ENCODE results near the gene CA4. TPM values are rescaled to one million over a fixed set of nuclear protein-coding genes. Genes with fewer than 3 reads are reported as not detected.
"Not testable (repeated sequence)": the region's sequence is repeated elsewhere in the genome, so short reads cannot be mapped to it uniquely, and the experiment has no call there.

Gene CA4
- total RNA-seq (2014; rRNA removed; shearing (Covaris generic); ENCODE audit: low replicate concordance), result 1.9 TPM in 1 of 2 replicates, not detected in the other

DNA sequence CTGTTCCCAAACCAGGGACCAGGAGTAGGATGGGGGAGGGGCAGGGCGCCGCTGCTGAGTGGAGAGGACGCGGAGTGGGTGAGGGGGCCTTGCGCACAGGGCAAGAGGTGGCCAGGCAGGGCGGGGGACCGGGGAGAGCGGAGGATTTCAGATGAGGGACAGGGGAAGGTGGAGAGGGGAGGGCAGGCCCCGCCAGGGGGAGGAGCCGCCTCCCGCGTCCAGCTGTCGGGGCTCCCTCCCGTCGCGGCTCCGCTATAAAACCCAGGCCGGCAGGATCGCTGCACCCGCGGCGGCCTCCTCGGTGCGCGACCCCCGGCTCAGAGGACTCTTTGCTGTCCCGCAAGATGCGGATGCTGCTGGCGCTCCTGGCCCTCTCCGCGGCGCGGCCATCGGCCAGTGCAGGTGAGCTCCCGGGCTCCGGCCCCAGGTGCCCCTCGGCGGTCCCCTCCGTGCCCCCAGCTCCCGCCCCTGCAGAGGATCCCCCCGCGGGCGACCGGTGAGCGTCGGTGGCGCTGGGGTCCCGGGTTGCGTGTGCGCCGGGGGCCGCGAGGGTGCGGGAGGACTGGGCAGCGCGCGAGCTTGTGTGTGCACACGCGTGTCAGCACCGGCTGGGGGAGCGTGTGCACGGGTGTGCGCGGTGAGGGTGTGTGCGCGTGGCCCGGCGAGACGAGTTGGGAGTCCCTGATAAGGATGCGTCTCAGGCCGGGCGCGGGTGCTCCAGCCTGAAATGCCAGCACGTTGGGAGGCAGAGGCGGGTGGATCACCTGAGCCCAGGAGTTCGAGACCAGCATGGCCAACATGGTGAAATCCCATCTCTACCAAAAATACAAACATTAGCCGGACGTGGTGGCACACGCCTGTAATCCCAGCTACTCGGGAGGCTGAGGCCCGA, at the start of gene CA4:
TSS of gene CA4 (plus strand) at position 283 of the 892 bp plus-strand sequence. CDS start at position 345, 62 bp downstream.
- Histone ChIP-seq H3K9me3 (no peaks in the 10 kb centered on the region), H3K27me3 (peaks cover 7% of the 10 kb centered on the region), H3K4me3 (no peak within 1 kb of the TSS), H3K36me3 (no peaks in the 10 kb centered on the region)
- no peak for DNase-seq

DNA sequence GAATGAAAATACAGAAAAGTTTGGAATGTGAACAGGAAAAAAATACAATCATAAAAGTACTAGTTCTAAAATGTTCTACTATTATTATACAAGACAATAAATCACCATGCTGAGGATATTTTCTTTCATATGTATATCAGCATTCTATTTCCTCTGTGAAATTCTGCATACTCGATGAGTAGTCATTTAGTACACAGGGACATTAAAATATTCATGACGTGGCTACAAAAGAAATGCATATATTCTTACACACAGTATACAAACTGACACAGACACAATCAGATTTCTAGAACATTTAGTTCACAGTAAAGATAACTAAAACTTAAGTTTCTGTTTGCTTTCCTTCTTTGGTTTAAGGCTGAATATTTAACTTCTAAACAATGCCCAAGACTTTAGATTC, 49.2 kb upstream of the CA4 start:
- not testable (repeated sequence) for H3K4me3 ChIP-seq, H3K36me3 ChIP-seq, H3K9me3 ChIP-seq, DNase-seq, H3K27me3 ChIP-seq

DNA sequence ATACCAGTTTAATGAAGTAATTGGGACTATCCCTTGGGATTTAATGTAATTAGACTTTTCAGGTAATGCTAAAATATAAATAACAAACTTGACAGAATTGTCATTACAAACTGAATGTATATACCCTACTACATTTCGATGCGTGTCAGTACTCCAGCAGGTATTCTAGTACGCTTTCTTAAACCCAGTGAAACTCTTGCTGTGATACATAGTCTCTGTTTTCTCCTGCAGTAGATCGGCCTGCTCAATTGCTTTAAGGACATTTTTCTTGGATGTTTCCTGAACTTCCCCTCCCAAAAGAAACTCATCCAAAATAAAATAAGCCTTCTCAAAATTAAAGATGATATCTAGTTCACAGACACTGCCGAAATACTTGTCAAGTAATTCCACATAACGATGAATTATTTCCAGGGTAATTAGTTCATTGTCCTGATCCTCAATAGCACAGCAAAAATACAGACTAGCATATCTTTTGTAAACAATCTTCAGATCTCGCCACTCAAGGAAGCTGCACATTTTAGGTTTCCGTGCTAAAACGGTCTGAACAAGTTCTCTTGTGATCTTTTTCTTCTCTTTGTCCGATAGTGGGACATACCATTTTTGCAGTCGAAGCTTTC, 47.6 kb upstream of the CA4 start:
- peak overlapping the region; percentile 36 for H3K4me3 ChIP-seq
- not testable (repeated sequence) for H3K9me3 ChIP-seq, H3K36me3 ChIP-seq, H3K27me3 ChIP-seq, DNase-seq

DNA sequence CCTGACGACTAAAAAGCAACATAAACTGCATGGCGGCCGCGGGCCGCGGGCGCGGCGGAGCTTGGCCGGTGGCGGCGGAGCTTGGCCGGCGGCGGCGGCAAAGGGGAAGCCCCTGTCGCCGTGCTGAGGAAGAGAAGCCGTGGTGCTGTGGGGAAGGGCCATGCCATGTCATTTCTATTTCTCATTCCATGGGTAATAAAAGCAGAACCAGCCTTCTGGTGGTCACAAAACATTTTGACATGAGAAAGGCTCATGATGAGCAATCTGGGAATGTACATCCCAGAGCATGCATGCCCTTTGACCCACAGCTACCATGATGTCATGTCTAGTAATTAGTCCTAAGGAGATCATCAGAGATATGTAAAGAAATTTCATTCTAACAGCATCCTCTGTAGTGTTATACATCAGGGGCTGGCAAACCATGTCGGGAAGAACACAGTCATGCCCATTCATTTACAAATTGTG, 47.1 kb upstream of the CA4 start:
- peak; percentile 28 for DNase-seq
- Histone ChIP-seq H3K9me3 (no peaks in the 10 kb centered on the region; the same call in 1 of the 2 replicates), H3K36me3 (no peaks in the 10 kb centered on the region), H3K4me3 (peak overlapping the region; percentile 36), H3K27me3 (no peaks in the 10 kb centered on the region)

DNA sequence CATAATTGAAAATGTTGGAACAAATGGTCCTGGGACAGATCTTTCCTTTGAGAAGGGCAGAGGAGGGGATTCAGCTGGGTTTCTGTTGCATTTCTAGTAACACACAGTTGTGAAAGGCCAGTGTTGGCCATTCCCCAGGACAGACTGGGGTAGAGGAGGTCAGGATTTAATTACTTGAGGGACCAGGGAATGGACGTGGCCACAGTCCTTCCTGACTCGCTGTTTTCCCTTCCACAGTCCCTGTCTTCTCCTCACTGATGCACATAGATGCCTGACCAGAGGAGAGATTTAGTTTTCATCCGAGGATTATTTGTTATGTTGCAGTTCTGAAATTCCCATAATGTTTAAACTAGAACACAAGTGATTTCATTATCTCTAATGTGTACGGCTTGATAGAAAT, 45.8 kb upstream of the CA4 start:
- DNase-seq, result no peak
- H3K36me3 ChIP-seq, result no peaks in the 10 kb centered on the region
- no peaks in the 10 kb centered on the region for H3K27me3 ChIP-seq
- H3K4me3 ChIP-seq, result no peak overlapping the region
- no peaks in the 10 kb centered on the region; the same call in 1 of the 2 replicates for H3K9me3 ChIP-seq

DNA sequence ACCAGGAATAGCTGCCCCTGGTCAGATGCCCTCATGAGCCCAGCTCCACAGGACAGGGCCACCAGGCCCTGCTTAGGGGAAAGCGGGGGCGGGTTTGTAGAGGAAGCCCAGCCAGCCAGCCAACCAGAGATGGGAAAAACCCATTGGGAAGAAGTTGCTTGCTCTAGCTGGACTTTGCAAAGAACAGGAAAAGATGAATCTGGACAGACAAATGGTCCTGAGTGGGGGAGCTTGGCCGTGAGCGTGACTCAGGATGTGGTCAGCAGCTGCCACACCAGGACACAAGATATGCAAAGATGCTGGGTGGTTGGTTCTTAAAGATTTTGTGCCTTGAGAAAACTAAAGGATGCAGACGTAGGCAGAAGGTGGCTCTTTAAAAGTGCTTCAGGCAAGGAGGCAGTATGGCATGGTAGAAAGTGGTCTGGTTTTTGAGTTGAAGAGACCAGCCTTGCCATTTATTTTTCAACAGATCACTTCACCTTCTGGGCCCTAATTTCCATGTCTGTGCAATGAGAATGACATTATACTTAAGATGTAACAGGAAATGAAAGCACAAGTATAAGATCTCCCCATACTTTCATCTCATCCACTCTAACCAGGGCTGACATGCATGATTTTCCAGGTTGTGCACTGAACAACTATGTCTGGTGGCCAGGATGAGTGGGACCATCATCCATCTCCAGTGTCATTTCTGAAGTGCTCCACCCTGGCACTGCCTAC, 43.3 kb upstream of the CA4 start:
- H3K27me3 ChIP-seq, result no peaks in the 10 kb centered on the region
- no peak overlapping the region for H3K4me3 ChIP-seq
- DNase-seq, result peak; percentile 61
- no peaks in the 10 kb centered on the region for H3K36me3 ChIP-seq
- no peaks in the 10 kb centered on the region for H3K9me3 ChIP-seq

DNA sequence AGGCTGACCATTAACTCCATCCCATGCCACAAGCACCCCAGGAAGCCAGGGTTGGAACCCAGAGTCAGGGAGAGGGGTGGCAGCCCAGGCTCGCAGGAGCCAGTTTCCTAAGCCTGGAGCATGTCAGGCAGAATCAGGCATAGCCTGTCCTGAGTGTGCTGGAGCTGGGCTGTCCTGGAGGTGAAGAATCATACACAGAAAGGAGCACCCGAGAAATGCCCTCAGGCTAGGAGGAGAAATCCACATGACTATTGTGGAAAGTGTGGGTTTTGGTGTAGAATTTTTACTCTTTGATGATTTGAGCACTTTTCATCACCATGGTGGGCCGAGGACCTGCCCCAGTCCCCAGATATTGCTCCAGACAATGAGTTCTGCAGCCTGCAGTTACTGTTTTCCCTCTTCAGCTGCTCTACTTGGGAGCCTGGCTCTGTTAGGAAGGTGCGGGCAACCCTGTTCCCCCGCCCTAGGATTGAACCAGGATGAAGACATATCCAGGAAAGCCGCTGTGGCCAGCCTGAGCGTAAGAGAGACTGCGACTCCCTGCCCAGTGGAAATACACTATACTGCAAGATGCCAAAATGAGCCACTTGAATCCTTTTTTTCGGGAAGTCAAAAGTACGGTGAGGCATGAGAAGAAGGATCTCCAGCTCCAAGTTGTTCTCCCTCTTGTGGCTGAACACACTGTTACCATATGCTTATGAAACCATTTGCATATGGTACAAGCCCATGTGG, 42.1 kb upstream of the CA4 start:
- DNase-seq, result peak; percentile 31
- Histone ChIP-seq H3K36me3 (no peaks in the 10 kb centered on the region), H3K27me3 (no peaks in the 10 kb centered on the region), H3K9me3 (no peaks in the 10 kb centered on the region), H3K4me3 (no peak overlapping the region)

DNA sequence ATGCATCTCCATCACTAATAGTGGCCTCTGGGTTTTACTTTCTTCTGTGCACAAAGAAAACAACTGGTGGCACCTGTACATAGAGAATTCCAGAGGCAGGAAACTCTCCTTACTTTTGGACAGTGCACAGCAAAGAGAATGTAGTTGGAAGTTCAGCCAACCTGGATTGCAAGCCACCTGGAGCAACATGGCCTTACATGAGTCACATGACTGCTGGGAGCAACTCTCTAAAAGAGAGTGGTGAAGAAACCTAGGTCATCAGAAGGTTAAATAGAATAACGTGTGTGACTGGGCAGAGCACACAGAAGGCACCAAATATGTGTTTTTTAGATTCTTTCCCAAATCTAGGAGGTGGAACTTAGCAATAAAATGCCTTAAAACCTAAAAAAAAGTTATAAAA, 41.5 kb upstream of the CA4 start:
- DNase-seq, H3K36me3 ChIP-seq, H3K27me3 ChIP-seq, H3K4me3 ChIP-seq, H3K9me3 ChIP-seq: not testable (repeated sequence)

DNA sequence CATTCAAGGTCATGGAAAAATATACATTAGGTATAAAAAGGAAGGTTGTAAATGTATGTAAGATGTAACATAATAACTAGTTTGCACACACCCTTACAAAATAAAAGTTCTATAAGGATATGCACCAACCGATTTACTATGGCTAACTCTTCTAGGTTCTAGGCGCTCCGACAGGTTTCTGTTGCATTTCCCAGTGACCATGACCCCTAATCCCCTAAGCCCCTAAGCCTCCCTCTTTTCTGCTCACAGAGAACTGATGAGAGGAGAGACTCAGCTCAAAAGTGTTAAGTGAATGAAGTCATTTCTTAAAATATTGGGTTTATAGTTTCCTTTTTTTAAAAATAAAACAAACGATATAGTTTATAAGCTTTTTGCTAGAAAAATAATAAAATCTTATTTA, 41.1 kb upstream of the CA4 start:
- Histone ChIP-seq H3K27me3 (no peaks in the 10 kb centered on the region), H3K4me3 (no peak overlapping the region), H3K36me3 (no peaks in the 10 kb centered on the region), H3K9me3 (no peaks in the 10 kb centered on the region)
- no peak for DNase-seq

DNA sequence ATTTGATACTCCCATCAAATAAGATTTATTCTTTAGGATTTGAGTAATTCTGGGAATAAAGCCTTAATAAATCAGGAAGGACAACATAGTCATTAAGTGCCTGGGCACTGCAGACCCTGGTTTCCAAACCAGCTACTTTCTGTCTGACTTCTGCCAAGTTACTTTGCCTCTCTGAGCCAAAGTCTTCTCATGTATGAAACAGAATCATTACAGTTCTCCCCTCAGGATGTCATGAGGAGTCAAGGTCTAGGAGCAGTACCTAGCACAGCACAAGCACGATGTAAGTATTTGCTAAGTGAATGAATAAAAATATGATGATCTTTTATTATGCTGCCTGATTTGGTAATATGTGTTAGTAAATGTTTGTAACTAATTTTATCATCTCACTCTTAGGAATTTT, 40.6 kb upstream of the CA4 start:
- H3K36me3 ChIP-seq, result no peaks in the 10 kb centered on the region
- no peak for DNase-seq
- H3K4me3 ChIP-seq, result no peak overlapping the region
- H3K27me3 ChIP-seq, result no peaks in the 10 kb centered on the region
- H3K9me3 ChIP-seq, result no peaks in the 10 kb centered on the region

DNA sequence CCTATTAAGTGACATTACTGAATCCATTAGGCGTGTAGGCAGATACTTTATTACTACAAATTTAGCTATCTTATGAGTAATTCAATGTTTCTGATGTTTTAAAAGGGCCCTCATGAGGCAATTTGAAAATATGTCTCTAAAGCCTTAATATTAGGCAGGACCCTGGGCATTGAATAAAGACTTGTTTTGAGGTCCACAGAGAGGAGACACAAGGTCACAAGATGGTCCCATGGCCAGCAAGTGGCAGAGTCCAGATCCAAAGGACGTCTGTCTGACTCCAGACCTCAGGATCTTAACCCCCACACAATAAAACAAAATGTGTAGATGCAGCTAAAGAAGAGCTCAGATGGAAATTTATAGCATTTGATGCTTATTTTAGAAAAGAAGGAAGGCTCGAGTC, 39.2 kb upstream of the CA4 start:
- Histone ChIP-seq H3K9me3 (no peaks in the 10 kb centered on the region), H3K27me3 (no peaks in the 10 kb centered on the region), H3K4me3 (no peak overlapping the region), H3K36me3 (no peaks in the 10 kb centered on the region)
- no peak for DNase-seq

DNA sequence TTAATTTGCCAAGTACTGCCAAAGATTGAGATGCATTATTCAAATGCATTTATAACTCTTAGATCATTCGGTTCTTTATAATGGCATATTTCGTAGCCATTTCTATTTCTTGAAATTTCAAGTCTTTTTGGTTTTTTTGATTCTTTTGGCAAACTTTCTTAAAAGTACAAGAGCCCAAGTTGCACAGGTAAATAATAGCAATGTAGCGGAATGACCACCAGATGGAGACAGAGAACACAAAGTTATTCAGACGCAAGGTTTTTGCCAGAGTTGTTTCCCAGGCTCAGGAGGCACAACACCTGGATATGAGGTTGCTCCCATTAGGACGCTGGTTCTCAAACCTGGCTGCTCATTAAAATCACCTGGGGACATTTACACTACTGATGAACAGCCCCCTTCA, 38.1 kb upstream of the CA4 start:
- not testable (repeated sequence) for H3K36me3 ChIP-seq, H3K9me3 ChIP-seq, DNase-seq, H3K4me3 ChIP-seq, H3K27me3 ChIP-seq

DNA sequence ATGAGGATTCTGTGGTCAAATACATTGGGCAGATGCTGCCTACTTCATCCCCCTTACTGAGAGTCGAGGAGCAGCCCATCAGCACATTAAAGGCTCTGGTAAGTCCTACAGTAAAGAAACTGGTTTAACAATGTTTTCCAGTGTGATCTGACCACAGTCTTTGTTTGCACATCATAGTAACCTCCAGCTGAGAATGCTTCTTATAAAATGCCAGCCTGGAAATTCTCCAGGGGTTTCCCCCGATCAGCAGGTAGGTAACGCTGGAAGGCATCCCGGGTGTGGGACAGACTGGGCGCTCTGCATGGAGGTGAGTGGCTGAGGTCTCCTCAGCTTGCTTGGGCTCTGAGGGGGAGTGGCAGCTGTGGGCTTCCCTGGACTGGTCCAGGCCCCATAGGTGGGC, 34.4 kb upstream of the CA4 start:
- not testable (repeated sequence) for H3K9me3 ChIP-seq, DNase-seq, H3K27me3 ChIP-seq, H3K4me3 ChIP-seq, H3K36me3 ChIP-seq

DNA sequence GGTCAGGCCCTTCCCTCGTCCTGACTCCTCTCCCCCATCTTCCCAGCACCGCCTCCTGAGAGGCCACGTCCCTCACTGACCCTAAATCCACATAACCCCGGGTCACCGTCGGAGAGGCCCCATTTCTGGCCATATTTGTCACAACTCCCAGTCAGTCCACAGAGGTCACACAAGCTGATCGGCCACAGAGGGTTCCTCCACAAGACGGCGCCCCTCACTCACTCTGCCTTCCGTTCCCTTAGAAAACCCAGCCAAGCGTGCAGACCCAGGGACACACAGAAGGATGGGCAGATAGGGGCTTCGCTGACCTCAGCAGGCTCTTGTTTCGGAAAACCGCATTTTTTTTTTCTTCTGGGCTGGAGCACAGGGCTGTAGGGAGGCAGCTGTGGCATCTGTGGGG, 33.6 kb upstream of the CA4 start:
- H3K4me3 ChIP-seq, H3K27me3 ChIP-seq, H3K9me3 ChIP-seq, H3K36me3 ChIP-seq, DNase-seq: not testable (repeated sequence)

DNA sequence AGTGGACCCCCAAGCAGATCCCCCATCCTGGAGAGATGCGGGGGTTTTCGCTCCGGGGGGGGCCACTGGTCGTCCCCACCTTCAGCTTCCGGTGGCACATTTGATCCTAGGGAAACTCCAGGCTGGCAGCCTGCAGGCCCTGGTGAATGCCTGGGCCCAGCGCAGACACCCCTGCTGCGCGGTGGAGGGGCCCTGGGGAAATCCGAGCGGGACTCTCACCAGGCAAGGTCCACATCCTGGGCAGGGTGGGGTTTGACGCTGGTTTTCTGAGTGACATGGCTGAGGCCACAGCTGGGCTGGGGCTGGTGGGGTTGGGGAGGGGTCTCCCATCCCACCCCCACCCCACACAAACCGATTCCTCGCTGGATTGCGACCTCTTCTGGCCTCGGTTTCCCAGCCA, 30.6 kb upstream of the CA4 start:
- H3K4me3 ChIP-seq, H3K9me3 ChIP-seq, H3K27me3 ChIP-seq, H3K36me3 ChIP-seq, DNase-seq: not testable (repeated sequence)

DNA sequence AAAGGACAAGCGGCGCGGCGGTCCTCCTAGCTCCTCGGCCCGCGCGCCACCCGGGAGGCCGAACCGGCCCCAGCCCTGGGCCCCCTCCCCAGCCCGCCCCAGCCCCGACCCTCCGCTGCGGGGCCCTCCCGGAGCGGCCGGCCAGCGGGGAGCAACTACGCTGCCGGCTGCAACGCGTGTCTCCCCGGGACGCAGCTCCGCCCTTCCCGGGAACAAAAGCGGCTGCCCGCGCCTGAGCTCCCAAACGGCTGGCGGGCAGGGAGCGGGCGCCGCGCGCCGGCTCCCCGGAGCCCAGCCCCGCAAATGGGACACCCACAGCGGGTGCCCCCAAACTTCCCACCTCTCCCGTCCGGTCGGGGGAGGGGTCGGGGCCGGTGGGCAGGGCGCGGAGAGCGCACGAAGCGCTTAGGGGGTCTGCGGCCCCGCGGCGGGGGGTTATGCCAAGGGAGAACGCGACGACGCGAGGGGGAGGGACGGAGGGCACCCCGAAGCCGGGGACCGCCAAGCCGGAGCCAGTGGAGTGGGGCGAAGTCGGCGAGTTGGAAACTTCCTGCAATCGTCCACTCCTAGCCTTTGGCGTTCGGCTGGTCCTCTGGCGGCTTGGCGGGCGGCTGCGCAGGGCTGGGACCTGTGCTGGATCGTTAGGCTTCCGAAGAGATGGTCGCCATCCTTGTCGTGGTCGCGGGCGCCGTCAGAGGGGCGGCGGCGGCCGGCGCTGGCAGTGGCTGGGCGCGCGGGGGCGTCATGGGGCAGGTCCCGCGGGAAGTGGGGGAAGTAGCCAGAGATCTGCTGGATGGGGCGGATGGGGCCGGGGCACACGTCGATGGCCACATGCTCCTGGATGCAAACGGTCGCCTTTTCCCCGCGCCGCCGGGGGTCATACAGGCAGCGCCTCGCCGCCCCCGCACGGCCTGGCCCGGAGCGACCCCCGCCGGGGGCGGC, 29.7 kb upstream of the CA4 start:
- not testable (repeated sequence) for DNase-seq, H3K27me3 ChIP-seq, H3K9me3 ChIP-seq, H3K36me3 ChIP-seq, H3K4me3 ChIP-seq

All from MG63 (cell line).